GM23338 (cell line): ENCODE results near the gene ABCB6. TPM values are rescaled to one million over a fixed set of nuclear protein-coding genes. Genes with fewer than 3 reads are reported as not detected.

Source experiments
- ATAC-seq: fragments of 200-7000 bp; cut with Tn5 transposase; 3 replicates; pipeline ENCODE4 v1.9.1; 2020
- DNase-seq: peaks from one replicate; pipeline ENCODE4 v3.0.0-alpha.2; 2015; ENCODE audit warnings: low spot score
- H2AFZ ChIP-seq: fragments of 200-600 bp; sonication (generic); 2 replicates; pipeline ENCODE4 v1.8.0; 2016; ENCODE audit warnings: antibody characterized with exemption, mild to moderate bottlenecking, moderate library complexity
- H3F3A ChIP-seq: fragments of 200-600 bp; sonication (generic); replicated peaks from 2 replicates; pipeline ENCODE4 v1.8.0; 2017; ENCODE audit warnings: antibody characterized with exemption, mixed run types, low read depth
- H3K27ac ChIP-seq: fragments of 200-600 bp; sonication (generic); 2 replicates; pipeline ENCODE4 v1.6.1; 2016; ENCODE audit warnings: low read depth
- H3K27me3 ChIP-seq: fragments of 200-600 bp; sonication (generic); 2 replicates; pipeline ENCODE4 v1.8.0; 2016; ENCODE audit warnings: mild to moderate bottlenecking, mixed run types, moderate library complexity; ENCODE audit not compliant: insufficient read depth
- H3K36me3 ChIP-seq: fragments of 200-600 bp; sonication (generic); 2 replicates; pipeline ENCODE4 v1.8.0; 2016; ENCODE audit warnings: mild to moderate bottlenecking; ENCODE audit not compliant: insufficient read depth
- H3K4me1 ChIP-seq: fragments of 200-600 bp; sonication (generic); 2 replicates; pipeline ENCODE4 v1.8.0; 2016; ENCODE audit warnings: mild to moderate bottlenecking, moderate library complexity; ENCODE audit not compliant: insufficient read depth
- H3K4me2 ChIP-seq: fragments of 200-600 bp; sonication (generic); 2 replicates; pipeline ENCODE4 v1.7.1; 2017; ENCODE audit warnings: mixed run types
- H3K4me3 ChIP-seq: fragments of 200-600 bp; sonication (generic); 2 replicates; pipeline ENCODE4 v1.6.1; 2016; ENCODE audit warnings: mixed run types
- H3K79me2 ChIP-seq: fragments of 200-600 bp; sonication (generic); replicated peaks from 2 replicates; pipeline ENCODE4 v1.8.0; 2017; ENCODE audit warnings: mild to moderate bottlenecking; ENCODE audit not compliant: insufficient read depth
- H3K9me2 ChIP-seq: fragments of 200-600 bp; sonication (generic); 2 replicates; pipeline ENCODE4 v1.8.0; 2017; ENCODE audit not compliant: insufficient read depth
- H4K20me1 ChIP-seq: fragments of 200-600 bp; sonication (generic); replicated peaks from 2 replicates; pipeline ENCODE4 v1.8.0; 2017; ENCODE audit warnings: mild to moderate bottlenecking; ENCODE audit not compliant: insufficient read depth
- H3K27ac Mint-ChIP-seq: 2 replicates; pipeline ENCODE4 v1.8.0; 2020; ENCODE audit warnings: inconsistent platforms, mild to moderate bottlenecking, moderate library complexity, mixed read lengths
- H3K27me3 Mint-ChIP-seq: 3 replicates; pipeline ENCODE4 v1.8.0; 2022; ENCODE audit warnings: low read depth, mild to moderate bottlenecking, moderate library complexity, mixed read lengths, inconsistent platforms; ENCODE audit not compliant: insufficient read depth, poor library complexity
- H3K36me3 Mint-ChIP-seq: 3 replicates; pipeline ENCODE4 v1.8.0; 2021; ENCODE audit warnings: low read depth, mild to moderate bottlenecking, inconsistent platforms, moderate library complexity, mixed read lengths
- H3K4me1 Mint-ChIP-seq: 3 replicates; pipeline ENCODE4 v1.8.0; 2020; ENCODE audit warnings: mild to moderate bottlenecking, inconsistent platforms, mixed read lengths
- H3K4me3 Mint-ChIP-seq: 3 replicates; pipeline ENCODE4 v1.8.0; 2021; ENCODE audit warnings: moderate library complexity, mild to moderate bottlenecking, inconsistent platforms, mixed read lengths
- H3K9me3 Mint-ChIP-seq: 3 replicates; pipeline ENCODE4 v1.8.0; 2020; ENCODE audit warnings: moderate library complexity, mild to moderate bottlenecking, inconsistent platforms, mixed read lengths
- CREB1 ChIP-seq: fragments of 250-450 bp; sonication (Bioruptor Pico); IDR thresholded peaks from 2 replicates; pipeline ENCODE4 v1.5.0; 2020; ENCODE audit warnings: low read depth, mild to moderate bottlenecking, moderate library complexity
- EZH2 ChIP-seq: fragments of 200-600 bp; sonication (generic); IDR thresholded peaks from one replicate; pipeline ENCODE4 v1.8.0; 2017; ENCODE audit warnings: antibody characterized with exemption, mild to moderate bottlenecking, low read depth; ENCODE audit not compliant: unreplicated experiment
- EZH2phosphoT487 ChIP-seq: fragments of 200-600 bp; sonication (generic); IDR thresholded peaks from one replicate; pipeline ENCODE4 v1.8.1; 2018; ENCODE audit warnings: antibody characterized with exemption; ENCODE audit not compliant: unreplicated experiment
- JUNB ChIP-seq: IDR thresholded peaks from one replicate; pipeline ENCODE4 v1.6.1; 2016; ENCODE audit warnings: antibody characterized with exemption; ENCODE audit not compliant: unreplicated experiment
- NANOG ChIP-seq: IDR thresholded peaks from 2 replicates; pipeline ENCODE4 v1.6.1; 2016; ENCODE audit warnings: antibody characterized with exemption, borderline replicate concordance
- POLR2AphosphoS5 ChIP-seq: IDR thresholded peaks from 2 replicates; pipeline ENCODE4 v1.6.1; 2016; ENCODE audit warnings: antibody characterized with exemption, low read depth
- STAT1 ChIP-seq: IDR thresholded peaks from one replicate; pipeline ENCODE4 v1.6.1; 2016; ENCODE audit warnings: antibody characterized with exemption; ENCODE audit not compliant: unreplicated experiment
- ZNF114 ChIP-seq: fragments of 250-450 bp; sonication (Bioruptor Pico); IDR thresholded peaks from 2 replicates; pipeline ENCODE4 v1.5.0; 2020; ENCODE audit warnings: mild to moderate bottlenecking, moderate library complexity
- ZNF331 ChIP-seq: fragments of 250-450 bp; sonication (Bioruptor Pico); IDR thresholded peaks from 2 replicates; pipeline ENCODE4 v1.5.0; 2020; ENCODE audit warnings: low read depth, mild to moderate bottlenecking, moderate library complexity
- polyA plus RNA-seq: library from polyadenylated mRNA; unstranded; fragments of >200 nt; fragmentation: Nextera tagmentation; extraction: Ambion mirVana; gene quantifications from 2 replicates; pipeline ENCODE4 v1.2.1, GENCODE V29; 2016
- total RNA-seq: library from RNA; depleted of rRNA; stranded (reverse); fragments of >200 nt; shearing (Covaris generic); gene quantifications from 2 replicates; pipeline ENCODE4 v1.2.3, GENCODE V29; 2014
- TF ChIP-seq, protein P1 (sequence below): IDR thresholded peaks from one replicate; pipeline ENCODE4 v1.6.1; 2018; ENCODE audit warnings: antibody characterized with exemption; ENCODE audit not compliant: unreplicated experiment
- TF ChIP-seq, protein P2 (sequence below): IDR thresholded peaks from 2 replicates; pipeline ENCODE4 v1.6.1; 2016; ENCODE audit warnings: antibody characterized with exemption
- TF ChIP-seq, protein P3 (sequence below): fragments of 250-450 bp; sonication (Bioruptor Pico); IDR thresholded peaks from 2 replicates; pipeline ENCODE4 v1.5.0; 2020; ENCODE audit warnings: mild to moderate bottlenecking, moderate library complexity
- TF ChIP-seq, protein P4 (sequence below), 2 experiments: fragments of 200-600 bp in 1 of 2; sonication (generic) in 1 of 2; conservative IDR thresholded peaks; 2 replicates each; pipeline versions ENCODE4 v1.5.1 to v1.6.1; 2016 to 2017; ENCODE audit warnings: antibody characterized with exemption in 2 of 2, low read depth in 2 of 2, mild to moderate bottlenecking in 2 of 2, moderate library complexity in 1 of 2

ABCB6 gene
- total and polyA plus RNA-seq, 2 experiments from 2014 or later = 26.2 to 35.1 TPM

DNA sequence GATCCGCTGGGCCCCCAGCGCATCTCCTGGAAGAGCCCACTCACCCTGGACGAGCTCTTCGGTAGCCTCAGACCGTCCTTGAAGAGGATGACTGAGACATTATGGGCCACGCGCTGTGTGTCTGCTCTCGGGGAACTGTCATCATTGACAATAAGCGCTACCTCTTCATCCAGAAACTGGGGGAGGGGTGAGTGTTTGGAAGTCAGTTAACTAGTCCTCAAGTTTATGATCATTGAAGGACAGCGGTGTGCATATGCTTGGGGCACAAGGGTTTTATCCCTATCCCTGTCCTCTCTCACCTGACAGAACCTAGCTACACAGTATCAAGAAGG lies 27.1 kb upstream of the ABCB6 start:
- Mint-ChIP-seq H3K27ac (peak overlapping the region; percentile 97), H3K36me3 (peaks cover 33% of the 10 kb centered on the region), H3K9me3 (no peaks in the 10 kb centered on the region), H3K4me3 (peak overlapping the region; percentile 96), H3K4me1 (peaks cover 27% of the 10 kb centered on the region), H3K27me3 (peaks cover 8% of the 10 kb centered on the region)
- peaks cover 3% of the 10 kb centered on the region; the same call in 1 of the 2 replicates for H3K36me3 ChIP-seq
- ATAC-seq (no peak), DNase-seq (peak; percentile 11)
- H3K9me2 ChIP-seq = no peaks in the 10 kb centered on the region
- H3K4me3 ChIP-seq = peak overlapping the region; percentile 83
- H2AFZ ChIP-seq = peak overlapping the region; percentile 91; the same call in 1 of the 2 replicates
- H3K27ac ChIP-seq = peak overlapping the region; percentile 75
- H4K20me1 ChIP-seq = no peaks in the 10 kb centered on the region
- TF ChIP-seq EZH2 = no peak
- no peak for TF ChIP-seq ZNF114
- TF ChIP-seq, protein P1, sequence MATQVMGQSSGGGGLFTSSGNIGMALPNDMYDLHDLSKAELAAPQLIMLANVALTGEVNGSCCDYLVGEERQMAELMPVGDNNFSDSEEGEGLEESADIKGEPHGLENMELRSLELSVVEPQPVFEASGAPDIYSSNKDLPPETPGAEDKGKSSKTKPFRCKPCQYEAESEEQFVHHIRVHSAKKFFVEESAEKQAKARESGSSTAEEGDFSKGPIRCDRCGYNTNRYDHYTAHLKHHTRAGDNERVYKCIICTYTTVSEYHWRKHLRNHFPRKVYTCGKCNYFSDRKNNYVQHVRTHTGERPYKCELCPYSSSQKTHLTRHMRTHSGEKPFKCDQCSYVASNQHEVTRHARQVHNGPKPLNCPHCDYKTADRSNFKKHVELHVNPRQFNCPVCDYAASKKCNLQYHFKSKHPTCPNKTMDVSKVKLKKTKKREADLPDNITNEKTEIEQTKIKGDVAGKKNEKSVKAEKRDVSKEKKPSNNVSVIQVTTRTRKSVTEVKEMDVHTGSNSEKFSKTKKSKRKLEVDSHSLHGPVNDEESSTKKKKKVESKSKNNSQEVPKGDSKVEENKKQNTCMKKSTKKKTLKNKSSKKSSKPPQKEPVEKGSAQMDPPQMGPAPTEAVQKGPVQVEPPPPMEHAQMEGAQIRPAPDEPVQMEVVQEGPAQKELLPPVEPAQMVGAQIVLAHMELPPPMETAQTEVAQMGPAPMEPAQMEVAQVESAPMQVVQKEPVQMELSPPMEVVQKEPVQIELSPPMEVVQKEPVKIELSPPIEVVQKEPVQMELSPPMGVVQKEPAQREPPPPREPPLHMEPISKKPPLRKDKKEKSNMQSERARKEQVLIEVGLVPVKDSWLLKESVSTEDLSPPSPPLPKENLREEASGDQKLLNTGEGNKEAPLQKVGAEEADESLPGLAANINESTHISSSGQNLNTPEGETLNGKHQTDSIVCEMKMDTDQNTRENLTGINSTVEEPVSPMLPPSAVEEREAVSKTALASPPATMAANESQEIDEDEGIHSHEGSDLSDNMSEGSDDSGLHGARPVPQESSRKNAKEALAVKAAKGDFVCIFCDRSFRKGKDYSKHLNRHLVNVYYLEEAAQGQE = no peak
- no peak for TF ChIP-seq NANOG
- TF ChIP-seq, protein P2, sequence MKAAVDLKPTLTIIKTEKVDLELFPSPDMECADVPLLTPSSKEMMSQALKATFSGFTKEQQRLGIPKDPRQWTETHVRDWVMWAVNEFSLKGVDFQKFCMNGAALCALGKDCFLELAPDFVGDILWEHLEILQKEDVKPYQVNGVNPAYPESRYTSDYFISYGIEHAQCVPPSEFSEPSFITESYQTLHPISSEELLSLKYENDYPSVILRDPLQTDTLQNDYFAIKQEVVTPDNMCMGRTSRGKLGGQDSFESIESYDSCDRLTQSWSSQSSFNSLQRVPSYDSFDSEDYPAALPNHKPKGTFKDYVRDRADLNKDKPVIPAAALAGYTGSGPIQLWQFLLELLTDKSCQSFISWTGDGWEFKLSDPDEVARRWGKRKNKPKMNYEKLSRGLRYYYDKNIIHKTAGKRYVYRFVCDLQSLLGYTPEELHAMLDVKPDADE = no peak
- TF ChIP-seq, protein P3, sequence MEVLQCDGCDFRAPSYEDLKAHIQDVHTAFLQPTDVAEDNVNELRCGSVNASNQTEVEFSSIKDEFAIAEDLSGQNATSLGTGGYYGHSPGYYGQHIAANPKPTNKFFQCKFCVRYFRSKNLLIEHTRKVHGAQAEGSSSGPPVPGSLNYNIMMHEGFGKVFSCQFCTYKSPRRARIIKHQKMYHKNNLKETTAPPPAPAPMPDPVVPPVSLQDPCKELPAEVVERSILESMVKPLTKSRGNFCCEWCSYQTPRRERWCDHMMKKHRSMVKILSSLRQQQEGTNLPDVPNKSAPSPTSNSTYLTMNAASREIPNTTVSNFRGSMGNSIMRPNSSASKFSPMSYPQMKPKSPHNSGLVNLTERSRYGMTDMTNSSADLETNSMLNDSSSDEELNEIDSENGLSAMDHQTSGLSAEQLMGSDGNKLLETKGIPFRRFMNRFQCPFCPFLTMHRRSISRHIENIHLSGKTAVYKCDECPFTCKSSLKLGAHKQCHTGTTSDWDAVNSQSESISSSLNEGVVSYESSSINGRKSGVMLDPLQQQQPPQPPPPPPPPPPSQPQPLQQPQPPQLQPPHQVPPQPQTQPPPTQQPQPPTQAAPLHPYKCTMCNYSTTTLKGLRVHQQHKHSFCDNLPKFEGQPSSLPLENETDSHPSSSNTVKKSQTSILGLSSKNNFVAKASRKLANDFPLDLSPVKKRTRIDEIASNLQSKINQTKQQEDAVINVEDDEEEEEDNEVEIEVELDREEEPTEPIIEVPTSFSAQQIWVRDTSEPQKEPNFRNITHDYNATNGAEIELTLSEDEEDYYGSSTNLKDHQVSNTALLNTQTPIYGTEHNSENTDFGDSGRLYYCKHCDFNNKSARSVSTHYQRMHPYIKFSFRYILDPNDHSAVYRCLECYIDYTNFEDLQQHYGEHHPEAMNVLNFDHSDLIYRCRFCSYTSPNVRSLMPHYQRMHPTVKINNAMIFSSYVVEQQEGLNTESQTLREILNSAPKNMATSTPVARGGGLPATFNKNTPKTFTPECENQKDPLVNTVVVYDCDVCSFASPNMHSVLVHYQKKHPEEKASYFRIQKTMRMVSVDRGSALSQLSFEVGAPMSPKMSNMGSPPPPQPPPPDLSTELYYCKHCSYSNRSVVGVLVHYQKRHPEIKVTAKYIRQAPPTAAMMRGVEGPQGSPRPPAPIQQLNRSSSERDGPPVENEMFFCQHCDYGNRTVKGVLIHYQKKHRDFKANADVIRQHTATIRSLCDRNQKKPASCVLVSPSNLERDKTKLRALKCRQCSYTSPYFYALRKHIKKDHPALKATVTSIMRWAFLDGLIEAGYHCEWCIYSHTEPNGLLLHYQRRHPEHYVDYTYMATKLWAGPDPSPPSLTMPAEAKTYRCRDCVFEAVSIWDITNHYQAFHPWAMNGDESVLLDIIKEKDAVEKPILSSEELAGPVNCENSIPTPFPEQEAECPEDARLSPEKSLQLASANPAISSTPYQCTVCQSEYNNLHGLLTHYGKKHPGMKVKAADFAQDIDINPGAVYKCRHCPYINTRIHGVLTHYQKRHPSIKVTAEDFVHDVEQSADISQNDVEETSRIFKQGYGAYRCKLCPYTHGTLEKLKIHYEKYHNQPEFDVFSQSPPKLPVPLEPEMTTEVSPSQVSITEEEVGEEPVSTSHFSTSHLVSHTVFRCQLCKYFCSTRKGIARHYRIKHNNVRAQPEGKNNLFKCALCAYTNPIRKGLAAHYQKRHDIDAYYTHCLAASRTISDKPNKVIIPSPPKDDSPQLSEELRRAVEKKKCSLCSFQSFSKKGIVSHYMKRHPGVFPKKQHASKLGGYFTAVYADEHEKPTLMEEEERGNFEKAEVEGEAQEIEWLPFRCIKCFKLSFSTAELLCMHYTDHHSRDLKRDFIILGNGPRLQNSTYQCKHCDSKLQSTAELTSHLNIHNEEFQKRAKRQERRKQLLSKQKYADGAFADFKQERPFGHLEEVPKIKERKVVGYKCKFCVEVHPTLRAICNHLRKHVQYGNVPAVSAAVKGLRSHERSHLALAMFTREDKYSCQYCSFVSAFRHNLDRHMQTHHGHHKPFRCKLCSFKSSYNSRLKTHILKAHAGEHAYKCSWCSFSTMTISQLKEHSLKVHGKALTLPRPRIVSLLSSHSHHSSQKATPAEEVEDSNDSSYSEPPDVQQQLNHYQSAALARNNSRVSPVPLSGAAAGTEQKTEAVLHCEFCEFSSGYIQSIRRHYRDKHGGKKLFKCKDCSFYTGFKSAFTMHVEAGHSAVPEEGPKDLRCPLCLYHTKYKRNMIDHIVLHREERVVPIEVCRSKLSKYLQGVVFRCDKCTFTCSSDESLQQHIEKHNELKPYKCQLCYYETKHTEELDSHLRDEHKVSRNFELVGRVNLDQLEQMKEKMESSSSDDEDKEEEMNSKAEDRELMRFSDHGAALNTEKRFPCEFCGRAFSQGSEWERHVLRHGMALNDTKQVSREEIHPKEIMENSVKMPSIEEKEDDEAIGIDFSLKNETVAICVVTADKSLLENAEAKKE (CRISPR knock-in tag) = no peak
- TF ChIP-seq JUNB = no peak
- TF ChIP-seq POLR2AphosphoS5 = no peak
- TF ChIP-seq ZNF331 (CRISPR knock-in tag) = no peak
- no peak for TF ChIP-seq STAT1
- TF ChIP-seq EZH2phosphoT487 = no peak
- TF ChIP-seq CREB1 (CRISPR knock-in tag) = no peak
- TF ChIP-seq, protein P4, sequence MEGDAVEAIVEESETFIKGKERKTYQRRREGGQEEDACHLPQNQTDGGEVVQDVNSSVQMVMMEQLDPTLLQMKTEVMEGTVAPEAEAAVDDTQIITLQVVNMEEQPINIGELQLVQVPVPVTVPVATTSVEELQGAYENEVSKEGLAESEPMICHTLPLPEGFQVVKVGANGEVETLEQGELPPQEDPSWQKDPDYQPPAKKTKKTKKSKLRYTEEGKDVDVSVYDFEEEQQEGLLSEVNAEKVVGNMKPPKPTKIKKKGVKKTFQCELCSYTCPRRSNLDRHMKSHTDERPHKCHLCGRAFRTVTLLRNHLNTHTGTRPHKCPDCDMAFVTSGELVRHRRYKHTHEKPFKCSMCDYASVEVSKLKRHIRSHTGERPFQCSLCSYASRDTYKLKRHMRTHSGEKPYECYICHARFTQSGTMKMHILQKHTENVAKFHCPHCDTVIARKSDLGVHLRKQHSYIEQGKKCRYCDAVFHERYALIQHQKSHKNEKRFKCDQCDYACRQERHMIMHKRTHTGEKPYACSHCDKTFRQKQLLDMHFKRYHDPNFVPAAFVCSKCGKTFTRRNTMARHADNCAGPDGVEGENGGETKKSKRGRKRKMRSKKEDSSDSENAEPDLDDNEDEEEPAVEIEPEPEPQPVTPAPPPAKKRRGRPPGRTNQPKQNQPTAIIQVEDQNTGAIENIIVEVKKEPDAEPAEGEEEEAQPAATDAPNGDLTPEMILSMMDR (conservative IDR thresholded peaks at IDR 0.05; ENCODE audit: low read depth in 2 of 2) = no peak
- H3K4me2 ChIP-seq = peak overlapping the region; percentile 95
- H3F3A ChIP-seq = no peaks in the 10 kb centered on the region
- peaks cover 8% of the 10 kb centered on the region for H3K4me1 ChIP-seq
- no peaks in the 10 kb centered on the region for H3K27me3 ChIP-seq
- 0 out of 2 replicates have a peak, but pooled peaks cover 4% of the 10 kb centered on the region for H3K79me2 ChIP-seq
